Stimulated activated CD8-positive, alpha-beta memory T cell treated with anti-CD3 and anti-CD28 coated beads, Interleukin-4, amount 100 ng/mL, for 4 hours (primary cell): ENCODE results near the gene ADGRE3.
"Not testable (repeated sequence)": the region's sequence is repeated elsewhere in the genome, so short reads cannot be mapped to it uniquely, and the experiment has no call there.

Experiments used
- DNase-seq, 2 donors: peaks; one replicate each; pipeline ENCODE4 v3.0.0-alpha.2; 2020; ENCODE audit warnings: low read depth in 2 of 2, low spot score in 1 of 2

The ADGRE3 gene

GRCh38 chr19:14669940-14670339 is 4.7 kb downstream of the ADGRE3 start:
- no peak for DNase-seq

GRCh38 chr19:14661372-14661924 is 13.2 kb downstream of the ADGRE3 start:
- no peak for DNase-seq

- no peak for DNase-seq
Observed at GRCh38 chr19:14659874-14660489, 14.7 kb downstream of the ADGRE3 start.

GRCh38 chr19:14655726-14656125 is 18.9 kb downstream of the ADGRE3 start:
- no peak for DNase-seq

GRCh38 chr19:14654786-14655560 is 19.7 kb downstream of the ADGRE3 start:
- no peak for DNase-seq

GRCh38 chr19:14650161-14650560 is 24.5 kb downstream of the ADGRE3 start:
- no peak for DNase-seq

- no peak for DNase-seq
Observed at GRCh38 chr19:14649020-14649419, 25.6 kb downstream of the ADGRE3 start.

GRCh38 chr19:14648506-14648905 is 26.1 kb downstream of the ADGRE3 start:
- no peak for DNase-seq

GRCh38 chr19:14639536-14640277 is 34.9 kb downstream of the ADGRE3 start:
- no peak for DNase-seq

- DNase-seq = no peak
Observed at GRCh38 chr19:14632286-14632685, 42.4 kb downstream of the ADGRE3 start.

GRCh38 chr19:14629557-14629956 is 45.1 kb downstream of the ADGRE3 start:
- DNase-seq = no peak

- DNase-seq = not testable (repeated sequence)
Observed at GRCh38 chr19:14624491-14624890, 50.2 kb downstream of the ADGRE3 start.

GRCh38 chr19:14619404-14619803 is 55.2 kb downstream of the ADGRE3 start:
- DNase-seq = no peak

GRCh38 chr19:14616407-14616806 is 58.2 kb downstream of the ADGRE3 start:
- no peak for DNase-seq

GRCh38 chr19:14615623-14616022 is 59.0 kb downstream of the ADGRE3 start:
- no peak for DNase-seq

GRCh38 chr19:14614099-14614412 is 60.6 kb downstream of the ADGRE3 start:
- DNase-seq = no peak

- DNase-seq = not testable (repeated sequence)
Observed at GRCh38 chr19:14613399-14614098, 61.1 kb downstream of the ADGRE3 start.

GRCh38 chr19:14612657-14613056 is 62.0 kb downstream of the ADGRE3 start:
- no peak for DNase-seq

- DNase-seq = not testable (repeated sequence)
Observed at GRCh38 chr19:14612242-14612641, 62.4 kb downstream of the ADGRE3 start.

GRCh38 chr19:14611051-14611450 is 63.6 kb downstream of the ADGRE3 start:
- DNase-seq = no peak

- no peak for DNase-seq
Observed at GRCh38 chr19:14606627-14607026, 68.0 kb downstream of the ADGRE3 start.
